ENCODE results near the gene TGM1. TPM values are rescaled to one million over a fixed set of nuclear protein-coding genes. Genes with fewer than 3 reads are reported as not detected.

TGM1 gene
- total and polyA plus RNA-seq, 4 donors = 0.28 to 1.5 (median 0.76) TPM

DNA sequence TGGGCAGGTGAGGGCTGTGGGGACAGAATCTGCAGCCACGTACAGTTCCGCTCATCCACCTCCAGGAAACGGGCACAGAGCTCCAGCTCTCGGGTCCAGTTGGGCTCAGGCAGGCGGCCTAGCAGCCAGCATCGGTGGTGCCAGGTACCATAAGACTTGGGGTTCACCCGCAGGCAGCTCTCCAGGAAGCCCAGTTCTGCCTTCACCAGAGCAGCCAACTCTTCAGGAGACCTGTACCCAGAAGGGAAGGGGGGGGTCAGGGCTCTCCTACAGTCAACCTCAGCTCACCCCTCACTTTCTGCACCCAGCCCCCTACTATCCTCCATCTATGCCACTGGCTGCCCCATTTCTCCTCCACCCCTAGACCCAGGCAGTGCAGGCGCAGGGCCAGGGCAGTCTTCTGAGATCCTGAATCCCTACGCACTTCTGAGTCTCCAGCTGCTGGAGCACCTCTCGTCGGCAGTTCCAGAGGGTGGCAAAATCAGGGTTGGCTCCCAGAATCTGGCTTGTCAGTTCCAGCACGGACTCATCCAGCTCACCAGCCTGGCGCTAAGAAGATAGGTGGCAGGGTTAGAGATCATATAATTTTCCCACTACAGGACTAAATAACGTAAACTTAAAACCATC is 7.0 kb upstream of the TGM1 start:
- WGBS = 95% methylated on average over 14 of the region's 14 CpGs
- Histone ChIP-seq H3K36me3 (ENCODE audit: control insufficient read depth in 4 of 4, insufficient read depth in 3 of 4, low read depth in 1 of 4, low read length in 3 of 4) (peaks cover 0 to 38% (median 10%) of the 10 kb centered on the region in 4 donors), H3K27ac (ENCODE audit: low read depth in 1 of 2, low read length in 2 of 2) (no peak overlapping the region), H3K27me3 (ENCODE audit: control insufficient read depth in 4 of 4, insufficient read depth in 4 of 4, low read length in 3 of 4) (no peaks in the 10 kb centered on the region), H3K4me1 (ENCODE audit: control insufficient read depth in 4 of 4, insufficient read depth in 4 of 4, low read length in 3 of 4) (peaks cover 1 to 19% (median 4%) of the 10 kb centered on the region in 4 donors), H3K9ac (ENCODE audit: low read depth in 1 of 2, low read length in 2 of 2) (no peak overlapping the region), H3K9me3 (ENCODE audit: control insufficient read depth in 4 of 4, low read length in 3 of 4) (no peaks in the 10 kb centered on the region), H3K4me3 (ENCODE audit: low read depth in 1 of 3, low read length in 3 of 3) (no peak overlapping the region)
- TF ChIP-seq RXRA (IDR thresholded peaks at IDR 0.05) = no peak
- no peak for TF ChIP-seq EGR1 (IDR thresholded peaks at IDR 0.05; ENCODE audit: low read depth in 2 of 2)
- no peak for TF ChIP-seq SP1 (IDR thresholded peaks at IDR 0.05)
- no peak for TF ChIP-seq FOXA1 (IDR thresholded peaks at IDR 0.05)
- DNase-seq (ENCODE audit: low spot score) = no peak

GRCh38 chr14:24269368-24269767 is 6.4 kb upstream of the TGM1 start:
- TF ChIP-seq YY1 (IDR thresholded peaks at IDR 0.05) (no peak), SP1 (IDR thresholded peaks at IDR 0.05) (no peak), GABPA (IDR thresholded peaks at IDR 0.05 in 1 of 2, conservative IDR thresholded peaks at IDR 0.05 in 1 of 2) (no peak), RAD21 (IDR thresholded peaks at IDR 0.05) (no peak), EGR1 (IDR thresholded peaks at IDR 0.05; ENCODE audit: low read depth in 2 of 2) (no peak), HNF4A (conservative IDR thresholded peaks at IDR 0.05) (no peak), FOXA2 (IDR thresholded peaks at IDR 0.05) (no peak), RXRA (IDR thresholded peaks at IDR 0.05) (no peak), FOXA1 (IDR thresholded peaks at IDR 0.05) (no peak), JUND (IDR thresholded peaks at IDR 0.05) (no peak), MAX (IDR thresholded peaks at IDR 0.05) (no peak), HNF4G (IDR thresholded peaks at IDR 0.05) (no peak), NR2F2 (IDR thresholded peaks at IDR 0.05) (no peak), ATF3 (IDR thresholded peaks at IDR 0.05) (no peak)
- TF ChIP-seq, protein P1, sequence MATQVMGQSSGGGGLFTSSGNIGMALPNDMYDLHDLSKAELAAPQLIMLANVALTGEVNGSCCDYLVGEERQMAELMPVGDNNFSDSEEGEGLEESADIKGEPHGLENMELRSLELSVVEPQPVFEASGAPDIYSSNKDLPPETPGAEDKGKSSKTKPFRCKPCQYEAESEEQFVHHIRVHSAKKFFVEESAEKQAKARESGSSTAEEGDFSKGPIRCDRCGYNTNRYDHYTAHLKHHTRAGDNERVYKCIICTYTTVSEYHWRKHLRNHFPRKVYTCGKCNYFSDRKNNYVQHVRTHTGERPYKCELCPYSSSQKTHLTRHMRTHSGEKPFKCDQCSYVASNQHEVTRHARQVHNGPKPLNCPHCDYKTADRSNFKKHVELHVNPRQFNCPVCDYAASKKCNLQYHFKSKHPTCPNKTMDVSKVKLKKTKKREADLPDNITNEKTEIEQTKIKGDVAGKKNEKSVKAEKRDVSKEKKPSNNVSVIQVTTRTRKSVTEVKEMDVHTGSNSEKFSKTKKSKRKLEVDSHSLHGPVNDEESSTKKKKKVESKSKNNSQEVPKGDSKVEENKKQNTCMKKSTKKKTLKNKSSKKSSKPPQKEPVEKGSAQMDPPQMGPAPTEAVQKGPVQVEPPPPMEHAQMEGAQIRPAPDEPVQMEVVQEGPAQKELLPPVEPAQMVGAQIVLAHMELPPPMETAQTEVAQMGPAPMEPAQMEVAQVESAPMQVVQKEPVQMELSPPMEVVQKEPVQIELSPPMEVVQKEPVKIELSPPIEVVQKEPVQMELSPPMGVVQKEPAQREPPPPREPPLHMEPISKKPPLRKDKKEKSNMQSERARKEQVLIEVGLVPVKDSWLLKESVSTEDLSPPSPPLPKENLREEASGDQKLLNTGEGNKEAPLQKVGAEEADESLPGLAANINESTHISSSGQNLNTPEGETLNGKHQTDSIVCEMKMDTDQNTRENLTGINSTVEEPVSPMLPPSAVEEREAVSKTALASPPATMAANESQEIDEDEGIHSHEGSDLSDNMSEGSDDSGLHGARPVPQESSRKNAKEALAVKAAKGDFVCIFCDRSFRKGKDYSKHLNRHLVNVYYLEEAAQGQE (IDR thresholded peaks at IDR 0.05) = no peak
- TF ChIP-seq, protein P2, sequence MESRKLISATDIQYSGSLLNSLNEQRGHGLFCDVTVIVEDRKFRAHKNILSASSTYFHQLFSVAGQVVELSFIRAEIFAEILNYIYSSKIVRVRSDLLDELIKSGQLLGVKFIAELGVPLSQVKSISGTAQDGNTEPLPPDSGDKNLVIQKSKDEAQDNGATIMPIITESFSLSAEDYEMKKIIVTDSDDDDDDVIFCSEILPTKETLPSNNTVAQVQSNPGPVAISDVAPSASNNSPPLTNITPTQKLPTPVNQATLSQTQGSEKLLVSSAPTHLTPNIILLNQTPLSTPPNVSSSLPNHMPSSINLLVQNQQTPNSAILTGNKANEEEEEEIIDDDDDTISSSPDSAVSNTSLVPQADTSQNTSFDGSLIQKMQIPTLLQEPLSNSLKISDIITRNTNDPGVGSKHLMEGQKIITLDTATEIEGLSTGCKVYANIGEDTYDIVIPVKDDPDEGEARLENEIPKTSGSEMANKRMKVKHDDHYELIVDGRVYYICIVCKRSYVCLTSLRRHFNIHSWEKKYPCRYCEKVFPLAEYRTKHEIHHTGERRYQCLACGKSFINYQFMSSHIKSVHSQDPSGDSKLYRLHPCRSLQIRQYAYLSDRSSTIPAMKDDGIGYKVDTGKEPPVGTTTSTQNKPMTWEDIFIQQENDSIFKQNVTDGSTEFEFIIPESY (IDR thresholded peaks at IDR 0.05) = no peak
- TF ChIP-seq, protein P3, sequence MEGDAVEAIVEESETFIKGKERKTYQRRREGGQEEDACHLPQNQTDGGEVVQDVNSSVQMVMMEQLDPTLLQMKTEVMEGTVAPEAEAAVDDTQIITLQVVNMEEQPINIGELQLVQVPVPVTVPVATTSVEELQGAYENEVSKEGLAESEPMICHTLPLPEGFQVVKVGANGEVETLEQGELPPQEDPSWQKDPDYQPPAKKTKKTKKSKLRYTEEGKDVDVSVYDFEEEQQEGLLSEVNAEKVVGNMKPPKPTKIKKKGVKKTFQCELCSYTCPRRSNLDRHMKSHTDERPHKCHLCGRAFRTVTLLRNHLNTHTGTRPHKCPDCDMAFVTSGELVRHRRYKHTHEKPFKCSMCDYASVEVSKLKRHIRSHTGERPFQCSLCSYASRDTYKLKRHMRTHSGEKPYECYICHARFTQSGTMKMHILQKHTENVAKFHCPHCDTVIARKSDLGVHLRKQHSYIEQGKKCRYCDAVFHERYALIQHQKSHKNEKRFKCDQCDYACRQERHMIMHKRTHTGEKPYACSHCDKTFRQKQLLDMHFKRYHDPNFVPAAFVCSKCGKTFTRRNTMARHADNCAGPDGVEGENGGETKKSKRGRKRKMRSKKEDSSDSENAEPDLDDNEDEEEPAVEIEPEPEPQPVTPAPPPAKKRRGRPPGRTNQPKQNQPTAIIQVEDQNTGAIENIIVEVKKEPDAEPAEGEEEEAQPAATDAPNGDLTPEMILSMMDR (IDR thresholded peaks at IDR 0.05; ENCODE audit: low read depth, low read length, missing input control) = no peak
- Histone ChIP-seq H3K9me3 (ENCODE audit: control insufficient read depth in 4 of 4, low read length in 3 of 4) (no peaks in the 10 kb centered on the region), H3K27ac (ENCODE audit: low read depth in 1 of 2, low read length in 2 of 2) (no peak overlapping the region), H3K4me1 (ENCODE audit: control insufficient read depth in 4 of 4, insufficient read depth in 4 of 4, low read length in 3 of 4) (peaks cover 1 to 19% (median 4%) of the 10 kb centered on the region in 4 donors), H3K9ac (ENCODE audit: low read depth in 1 of 2, low read length in 2 of 2) (no peak overlapping the region), H3K4me3 (ENCODE audit: low read depth in 1 of 3, low read length in 3 of 3) (no peak overlapping the region), H3K36me3 (ENCODE audit: control insufficient read depth in 4 of 4, insufficient read depth in 3 of 4, low read depth in 1 of 4, low read length in 3 of 4) (peaks cover 0 to 38% (median 10%) of the 10 kb centered on the region in 4 donors), H3K27me3 (ENCODE audit: control insufficient read depth in 4 of 4, insufficient read depth in 4 of 4, low read length in 3 of 4) (no peaks in the 10 kb centered on the region)
- no peak for DNase-seq (ENCODE audit: low spot score)
- WGBS = 95% methylated on average over 8 of the region's 8 CpGs

Measured in liver (tissue), 9 donors.